ENCODE results near the gene ZC2HC1C. TPM values are rescaled to one million over a fixed set of nuclear protein-coding genes. Genes with fewer than 3 reads are reported as not detected.

ZC2HC1C gene
- total and polyA plus RNA-seq, 4 donors: 2.7 to 7.6 (median 6.2) TPM

- no peak overlapping the region for H3K27ac ChIP-seq (ENCODE audit: low read depth in 1 of 2, low read length in 1 of 2)
- peak; percentile 62 for TF ChIP-seq CTCF (IDR thresholded peaks at IDR 0.05; ENCODE audit: control extremely low read depth, extremely low read depth)
- no peak for ATAC-seq (ENCODE audit: insufficient read depth, low FRiP score)
- WGBS, 2 donors: 77 to 79% methylated on average over 7 of the region's 7 CpGs
- no peaks in the 10 kb centered on the region for H3K9me3 ChIP-seq (ENCODE audit: control insufficient read depth in 4 of 4, insufficient read depth in 3 of 4, low read length in 3 of 4)
- no peak overlapping the region for H3K4me3 ChIP-seq
- DNase-seq: peak; percentile 59 to 85 (median 81)
- peaks cover 0 to 5% (median 0%) of the 10 kb centered on the region in 5 donors for H3K4me1 ChIP-seq (ENCODE audit: control insufficient read depth in 5 of 5, insufficient read depth in 5 of 5, low read length in 5 of 5)
- peaks cover 37 to 53% (median 43%) of the 10 kb centered on the region in 4 donors for H3K36me3 ChIP-seq (ENCODE audit: control insufficient read depth in 4 of 4, insufficient read depth in 4 of 4, low read length in 4 of 4)
- H3K27me3 ChIP-seq (ENCODE audit: control insufficient read depth in 3 of 3, insufficient read depth in 3 of 3, low read length in 2 of 3): no peaks in the 10 kb centered on the region
- H3K9ac ChIP-seq (ENCODE audit: insufficient read depth in 1 of 2, low read length in 2 of 2): no peak overlapping the region
These were observed 19.3 kb downstream of the ZC2HC1C start for GRCh38 chr14:75088566-75089373.

GRCh38 chr14:75090353-75090752, 20.9 kb downstream of the ZC2HC1C start:
- H3K4me3 ChIP-seq: no peak overlapping the region
- no peaks in the 10 kb centered on the region for H3K9me3 ChIP-seq (ENCODE audit: control insufficient read depth in 4 of 4, insufficient read depth in 3 of 4, low read length in 3 of 4)
- H3K4me1 ChIP-seq (ENCODE audit: control insufficient read depth in 5 of 5, insufficient read depth in 5 of 5, low read length in 5 of 5): peaks cover 0 to 4% (median 0%) of the 10 kb centered on the region in 5 donors
- H3K27me3 ChIP-seq (ENCODE audit: control insufficient read depth in 3 of 3, insufficient read depth in 3 of 3, low read length in 2 of 3): no peaks in the 10 kb centered on the region
- H3K36me3 ChIP-seq (ENCODE audit: control insufficient read depth in 4 of 4, insufficient read depth in 4 of 4, low read length in 4 of 4): peaks cover 31 to 50% (median 38%) of the 10 kb centered on the region in 4 donors
- no peak overlapping the region for H3K27ac ChIP-seq (ENCODE audit: low read depth in 1 of 2, low read length in 1 of 2)
- no peak for TF ChIP-seq CTCF (IDR thresholded peaks at IDR 0.05; ENCODE audit: control extremely low read depth, extremely low read depth)
- ATAC-seq (ENCODE audit: insufficient read depth, low FRiP score): no peak
- 93 to 96% methylated on average over 3 of the region's 3 CpGs for WGBS, 2 donors
- no peak for DNase-seq
- no peak overlapping the region for H3K9ac ChIP-seq (ENCODE audit: insufficient read depth in 1 of 2, low read length in 2 of 2)

GRCh38 chr14:75091251-75091650, 21.8 kb downstream of the ZC2HC1C start:
- H3K36me3 ChIP-seq (ENCODE audit: control insufficient read depth in 4 of 4, insufficient read depth in 4 of 4, low read length in 4 of 4): peaks cover 32 to 50% (median 37%) of the 10 kb centered on the region in 4 donors
- no peaks in the 10 kb centered on the region for H3K9me3 ChIP-seq (ENCODE audit: control insufficient read depth in 4 of 4, insufficient read depth in 3 of 4, low read length in 3 of 4)
- ATAC-seq (ENCODE audit: insufficient read depth, low FRiP score): no peak
- H3K9ac ChIP-seq (ENCODE audit: insufficient read depth in 1 of 2, low read length in 2 of 2): no peak overlapping the region
- H3K27ac ChIP-seq (ENCODE audit: low read depth in 1 of 2, low read length in 1 of 2): no peak overlapping the region
- H3K4me3 ChIP-seq: no peak overlapping the region
- peaks cover 0 to 4% (median 0%) of the 10 kb centered on the region in 5 donors for H3K4me1 ChIP-seq (ENCODE audit: control insufficient read depth in 5 of 5, insufficient read depth in 5 of 5, low read length in 5 of 5)
- no peak for TF ChIP-seq CTCF (IDR thresholded peaks at IDR 0.05; ENCODE audit: control extremely low read depth, extremely low read depth)
- DNase-seq: no peak
- no peaks in the 10 kb centered on the region for H3K27me3 ChIP-seq (ENCODE audit: control insufficient read depth in 3 of 3, insufficient read depth in 3 of 3, low read length in 2 of 3)
- WGBS, 2 donors: 89 to 96% methylated on average over 8 of the region's 8 CpGs

Data from lung (tissue), 12 donors.